OCI-LY3 (cell line): Measurements from ENCODE around the gene VAV2.

Source experiments
- CTCF ChIP-seq: fragments of 200-600, 300-600 bp; sonication (generic); IDR thresholded peaks from 2 replicates; pipeline ENCODE4 v1.5.1; 2014; ENCODE audit warnings: antibody characterized with exemption, low read length, low read depth
- EZH2phosphoT487 ChIP-seq: fragments of 200-600 bp; shearing (Covaris generic); IDR thresholded peaks from 2 replicates; pipeline ENCODE4 v1.6.1; 2018; ENCODE audit warnings: antibody characterized with exemption, mixed run types, low read depth

GRCh38 chr9:133807037-133807436 lies 185.1 kb downstream of the VAV2 start:
- no peak for TF ChIP-seq CTCF
- TF ChIP-seq EZH2phosphoT487, result no peak
